Ovary (tissue), 3 donors: ENCODE results near the gene GPATCH1.

Source experiments
- POLR2A ChIP-seq: fragments of 450-650 bp; IDR thresholded peaks from one replicate; pipeline ENCODE4 v1.6.1; 2017; ENCODE audit warnings: antibody characterized with exemption, mild to moderate bottlenecking, moderate library complexity
- TF ChIP-seq, protein P1 (sequence below), 3 donors: fragments of 450-650 bp in 2 of 3; fragments of 200-600 bp in 1 of 3; IDR thresholded peaks; one replicate each; pipeline versions ENCODE4 v1.5.1 to v1.8.0; 2016 to 2022; ENCODE audit warnings: antibody characterized with exemption in 3 of 3, mild to moderate bottlenecking in 1 of 3
- donor health status: DM: no; HTN: no; CAD: no.

DNA sequence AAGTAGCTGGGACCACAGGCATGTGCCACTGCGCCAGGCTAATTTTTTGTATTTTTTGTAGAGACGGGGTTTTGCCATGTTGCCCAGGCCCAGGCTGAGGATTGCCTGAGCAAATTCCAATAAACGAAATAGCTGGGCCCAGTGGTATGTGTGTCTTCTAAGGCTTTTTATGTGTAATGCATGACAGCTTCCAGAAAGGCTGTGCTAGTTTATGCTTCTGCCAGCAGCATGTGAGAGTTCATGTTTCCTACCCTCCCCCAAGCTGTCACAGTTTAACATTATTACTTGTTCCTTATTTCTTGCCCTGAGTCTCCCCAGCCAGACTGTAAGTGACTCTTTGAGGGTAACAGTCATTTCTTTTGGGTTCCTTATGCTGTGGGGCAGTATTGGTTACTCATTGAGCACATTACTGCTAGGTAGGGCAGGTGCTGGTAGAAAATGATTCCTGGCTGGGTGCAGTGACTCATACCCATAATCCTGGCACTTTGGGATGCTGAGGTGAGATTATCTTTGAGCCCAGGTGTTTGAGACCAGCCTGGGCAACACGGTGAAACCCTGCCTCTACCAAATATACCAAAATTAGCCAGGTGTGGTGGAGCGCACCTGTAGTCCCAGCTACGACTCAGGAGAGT lies 13.6 kb downstream of the GPATCH1 start:
- TF ChIP-seq, protein P1, sequence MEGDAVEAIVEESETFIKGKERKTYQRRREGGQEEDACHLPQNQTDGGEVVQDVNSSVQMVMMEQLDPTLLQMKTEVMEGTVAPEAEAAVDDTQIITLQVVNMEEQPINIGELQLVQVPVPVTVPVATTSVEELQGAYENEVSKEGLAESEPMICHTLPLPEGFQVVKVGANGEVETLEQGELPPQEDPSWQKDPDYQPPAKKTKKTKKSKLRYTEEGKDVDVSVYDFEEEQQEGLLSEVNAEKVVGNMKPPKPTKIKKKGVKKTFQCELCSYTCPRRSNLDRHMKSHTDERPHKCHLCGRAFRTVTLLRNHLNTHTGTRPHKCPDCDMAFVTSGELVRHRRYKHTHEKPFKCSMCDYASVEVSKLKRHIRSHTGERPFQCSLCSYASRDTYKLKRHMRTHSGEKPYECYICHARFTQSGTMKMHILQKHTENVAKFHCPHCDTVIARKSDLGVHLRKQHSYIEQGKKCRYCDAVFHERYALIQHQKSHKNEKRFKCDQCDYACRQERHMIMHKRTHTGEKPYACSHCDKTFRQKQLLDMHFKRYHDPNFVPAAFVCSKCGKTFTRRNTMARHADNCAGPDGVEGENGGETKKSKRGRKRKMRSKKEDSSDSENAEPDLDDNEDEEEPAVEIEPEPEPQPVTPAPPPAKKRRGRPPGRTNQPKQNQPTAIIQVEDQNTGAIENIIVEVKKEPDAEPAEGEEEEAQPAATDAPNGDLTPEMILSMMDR (IDR thresholded peaks at IDR 0.05) = no peak
- no peak for TF ChIP-seq POLR2A
